Skeletal muscle cell (primary cell): ENCODE measurements around the gene LGALS9.
A peak's percentile ranks its signal among the peaks of the same experiment; 100 is the strongest.
"Not testable (repeated sequence)": the region's sequence is repeated elsewhere in the genome, so short reads cannot be mapped to it uniquely, and the experiment has no call there.

ENCODE experiments used
- DNase-seq: peaks from one replicate; pipeline ENCODE4 v3.0.0-alpha.2; 2010; ENCODE audit warnings: low read depth
- H3K4me3 ChIP-seq: 2 replicates; pipeline ENCODE4 v1.5.1; 2011; ENCODE audit warnings: low read depth, mild to moderate bottlenecking, control low read depth, low read length, moderate library complexity

The LGALS9 gene

GRCh38 chr17:27624539-27624938 lies 6.4 kb upstream of the LGALS9 start:
- DNase-seq, result no peak
- no peak overlapping the region for H3K4me3 ChIP-seq

- DNase-seq, result no peak
- H3K4me3 ChIP-seq, result no peak overlapping the region
Observed at GRCh38 chr17:27625856-27626255, 5.1 kb upstream of the LGALS9 start.

- H3K4me3 ChIP-seq, result no peak overlapping the region
- DNase-seq, result no peak
Observed at GRCh38 chr17:27627514-27627913, 3.5 kb upstream of the LGALS9 start.

- no peak for DNase-seq
- H3K4me3 ChIP-seq, result no peak overlapping the region
Observed at GRCh38 chr17:27628376-27628775, 2.6 kb upstream of the LGALS9 start.

GRCh38 chr17:27629260-27629659 lies 1.7 kb upstream of the LGALS9 start:
- not testable (repeated sequence) for DNase-seq, H3K4me3 ChIP-seq

- H3K4me3 ChIP-seq, result no peak overlapping the region
- no peak for DNase-seq
Observed at GRCh38 chr17:27631411-27631760, 398 bp downstream of the LGALS9 start.

GRCh38 chr17:27631897-27632725 lies 1.1 kb downstream of the LGALS9 start:
- no peak for DNase-seq
- no peak overlapping the region for H3K4me3 ChIP-seq

- not testable (repeated sequence) for H3K4me3 ChIP-seq
- peak; percentile 20 for DNase-seq
Observed at GRCh38 chr17:27632766-27633165, 1.8 kb downstream of the LGALS9 start.

- no peak for DNase-seq
- H3K4me3 ChIP-seq, result no peak overlapping the region
Observed at GRCh38 chr17:27633312-27634025, 2.5 kb downstream of the LGALS9 start.

- DNase-seq, result no peak
- no peak overlapping the region for H3K4me3 ChIP-seq
Observed at GRCh38 chr17:27634026-27634335, 3.0 kb downstream of the LGALS9 start.

- no peak for DNase-seq
- no peak overlapping the region for H3K4me3 ChIP-seq
Observed at GRCh38 chr17:27634776-27635175, 3.8 kb downstream of the LGALS9 start.

- no peak overlapping the region for H3K4me3 ChIP-seq
- no peak for DNase-seq
Observed at GRCh38 chr17:27635275-27635823, 4.4 kb downstream of the LGALS9 start.

- not testable (repeated sequence) for DNase-seq, H3K4me3 ChIP-seq
Observed at GRCh38 chr17:27636005-27636520, 5.1 kb downstream of the LGALS9 start.

GRCh38 chr17:27637818-27638217 lies 6.8 kb downstream of the LGALS9 start:
- H3K4me3 ChIP-seq, DNase-seq: not testable (repeated sequence)

- DNase-seq, H3K4me3 ChIP-seq: not testable (repeated sequence)
Observed at GRCh38 chr17:27638415-27638914, 7.5 kb downstream of the LGALS9 start.

- H3K4me3 ChIP-seq, result no peak overlapping the region
- no peak for DNase-seq
Observed at GRCh38 chr17:27640790-27641189, 9.8 kb downstream of the LGALS9 start.

- DNase-seq, result no peak
- no peak overlapping the region for H3K4me3 ChIP-seq
Observed at GRCh38 chr17:27644586-27644985, 13.6 kb downstream of the LGALS9 start.

GRCh38 chr17:27645621-27646020 lies 14.6 kb downstream of the LGALS9 start:
- H3K4me3 ChIP-seq, DNase-seq: not testable (repeated sequence)

- DNase-seq, result no peak
Observed at GRCh38 chr17:27646232-27646631, 15.2 kb downstream of the LGALS9 start.

GRCh38 chr17:27647765-27648164 lies 16.8 kb downstream of the LGALS9 start:
- no peak overlapping the region for H3K4me3 ChIP-seq
- no peak for DNase-seq

More at GRCh38 chr17:27646232-27646631, 15.2 kb downstream of the LGALS9 start:
- H3K4me3 ChIP-seq, result no peak overlapping the region
